Spleen (tissue), 11 donors: Measurements from ENCODE around the gene COPS8. TPM values are rescaled to one million over a fixed set of nuclear protein-coding genes. Genes with fewer than 3 reads are reported as not detected.
A peak's percentile ranks its signal among the peaks of the same experiment; 100 is the strongest.

ENCODE experiments used
- DNase-seq: peaks from one replicate; pipeline ENCODE4 v3.0.0-alpha.2; 2020
- H3K27ac ChIP-seq, 8 donors: fragments of 200-600 bp; sonication (generic) in 7 of 8; 1 replicate in 4 of 8; 2 replicates in 4 of 8; pipeline versions ENCODE4 v1.5.0 to v1.8.0; 2016 to 2021; ENCODE audit warnings: inconsistent platforms in 4 of 8, mild to moderate bottlenecking in 4 of 8, moderate library complexity in 1 of 8
- H3K27me3 ChIP-seq, 7 donors: fragments of 200-600 bp; sonication (generic) in 6 of 7; replicated peaks in 1 of 7; 1 replicate in 4 of 7; 2 replicates in 3 of 7; pipeline versions ENCODE4 v1.5.0 to v1.8.0; 2016 to 2021; ENCODE audit warnings: inconsistent platforms in 3 of 7, mild to moderate bottlenecking in 1 of 7
- H3K36me3 ChIP-seq, 6 donors: fragments of 200-600 bp; sonication (generic) in 5 of 6; 1 replicate in 4 of 6; 2 replicates in 2 of 6; pipeline versions ENCODE4 v1.5.0 to v1.8.0; 2016 to 2021; ENCODE audit warnings: inconsistent platforms in 2 of 6
- H3K4me1 ChIP-seq, 6 donors: fragments of 200-600 bp; sonication (generic) in 5 of 6; 1 replicate in 3 of 6; 2 replicates in 3 of 6; pipeline versions ENCODE4 v1.5.0 to v1.8.0; 2016 to 2021; ENCODE audit warnings: inconsistent platforms in 3 of 6
- H3K4me3 ChIP-seq, 8 donors: fragments of 200-600 bp; sonication (generic) in 7 of 8; 1 replicate in 4 of 8; 2 replicates in 4 of 8; pipeline versions ENCODE4 v1.5.0 to v1.8.0; 2016 to 2021; ENCODE audit warnings: inconsistent platforms in 4 of 8, mild to moderate bottlenecking in 4 of 8, moderate library complexity in 2 of 8
- H3K9me3 ChIP-seq, 8 donors: fragments of 200-600 bp; sonication (generic) in 7 of 8; 1 replicate in 4 of 8; 2 replicates in 4 of 8; pipeline versions ENCODE4 v1.5.0 to v1.8.0; 2016 to 2021; ENCODE audit warnings: inconsistent platforms in 4 of 8
- POLR2A ChIP-seq, 3 donors: fragments of 450-650 bp; IDR thresholded peaks; one replicate each; pipeline ENCODE4 v1.5.1; 2017; ENCODE audit warnings: antibody characterized with exemption in 3 of 3, mild to moderate bottlenecking in 1 of 3
- POLR2AphosphoS5 ChIP-seq, 3 donors: sonication (generic); formaldehyde crosslinking; IDR thresholded peaks; one replicate each; pipeline ENCODE4 v1.5.1; 2017; ENCODE audit warnings: antibody characterized with exemption in 3 of 3
- WGBS, 5 donors: extraction: QIAGEN DNeasy Blood & Tissue Kit in 3 of 5; methylation state at CpG; one replicate each; pipeline versions ENCODE4 v1.1.5 to v1.1.7; 2013 to 2018; 5-methylcytosine and 5-hydroxymethylcytosine counted together
- intact Hi-C: fragments of 100-400 bp; cut with DNase I; formaldehyde crosslinking; loops from one replicate; pipeline ENCODE4 v1.15.0; 2023; ENCODE audit warnings: low total_unique reads
- polyA plus RNA-seq, 3 donors: library from polyadenylated mRNA; stranded (reverse); fragments of 200-250 nt; gene quantifications; one replicate each; pipeline ENCODE4 v1.2.1, GENCODE V29; 2013
- total RNA-seq, 7 donors: library from RNA; depleted of rRNA in 3 of 7; stranded (reverse); fragments of >200 nt in 3 of 7; fragmentation: NEBNext Ultra II Directional in 4 of 7; extraction: Animal tissue kit (Norgen Biotek cat#: 25700) in 4 of 7; gene quantifications; one replicate each; pipeline versions ENCODE4 v1.1.0 to v1.2.1, GENCODE V29; 2016 to 2021
- TF ChIP-seq, protein P1 (sequence below), 11 experiments: fragments of 200-600 bp in 7 of 11; fragments of 450-650 bp in 4 of 11; sonication (generic) in 4 of 11; IDR thresholded peaks in 8 of 11; conservative IDR thresholded peaks in 3 of 11; 1 replicate in 7 of 11; 2 replicates in 4 of 11; pipeline versions ENCODE4 v1.4.0 to v1.8.0; 2016 to 2021; ENCODE audit warnings: antibody characterized with exemption in 11 of 11, inconsistent platforms in 4 of 11, mild to moderate bottlenecking in 1 of 11
- donor health status: healthy with polysubstance abuse.
- donor health status: DM: no; HTN: no; CAD: no; lungs with moderate emphysema.
- donor health status: DM: no; HTN: no; CAD: no.
- donor health status: Bipolar disorder and iron deficiency.
- donor health status: healthy.
- donor health status: DM: no; HTN: no; CAD: no.
- donor health status: DM: yes; HTN: yes; CAD: no.

Gene COPS8
- total and polyA plus RNA-seq, 10 donors: 21.3 to 67.9 (median 31.5) TPM

DNA sequence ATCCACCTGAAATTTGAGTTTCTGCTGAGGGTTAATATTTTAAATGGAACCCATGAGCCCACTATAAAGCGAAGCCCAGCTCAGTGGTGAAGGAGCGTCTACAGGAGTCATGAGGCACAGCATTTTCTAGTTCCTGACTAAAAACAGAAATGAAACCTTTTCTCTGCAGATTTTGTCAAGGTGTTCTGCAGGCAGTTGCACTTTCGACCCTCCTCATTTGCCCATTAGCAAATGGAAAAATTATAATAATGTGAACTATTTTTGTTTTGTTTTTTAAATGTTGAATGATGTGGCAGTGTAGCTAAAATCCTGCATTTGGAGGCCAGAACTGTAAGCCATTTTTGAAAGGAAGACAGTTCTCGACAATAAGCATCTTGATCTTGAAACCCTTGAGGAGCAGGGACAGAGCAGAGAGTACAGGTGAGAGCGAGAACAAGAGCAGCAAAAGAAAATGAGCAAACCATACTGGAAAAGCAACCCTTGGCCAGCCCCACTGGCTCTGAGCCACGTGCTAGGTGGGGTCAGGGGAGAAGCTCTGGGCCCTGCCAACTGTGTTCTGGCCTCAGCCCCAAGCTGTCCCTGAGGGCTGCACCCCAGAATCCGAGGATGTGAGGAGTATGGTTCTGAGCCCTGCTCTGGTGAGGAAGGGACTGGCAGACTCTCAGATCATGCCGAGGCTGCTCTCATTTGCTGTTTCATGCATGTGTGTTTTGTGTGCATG lies 26.4 kb upstream of the COPS8 start:
- H3K27ac ChIP-seq: peak overlapping the region in 4 of 8 donors; percentile 30 to 60 (median 50)
- H3K4me1 ChIP-seq: peaks cover 0 to 38% (median 23%) of the 10 kb centered on the region in 6 donors
- 59 to 80% (median 72%) methylated on average over 8 of the region's 8 CpGs for WGBS, 5 donors
- intact Hi-C loops: no loop called here
- DNase-seq: no peak
- no peak for TF ChIP-seq POLR2AphosphoS5 (IDR thresholded peaks at IDR 0.05)
- no peak for TF ChIP-seq POLR2A (IDR thresholded peaks at IDR 0.05)
- TF ChIP-seq, protein P1, sequence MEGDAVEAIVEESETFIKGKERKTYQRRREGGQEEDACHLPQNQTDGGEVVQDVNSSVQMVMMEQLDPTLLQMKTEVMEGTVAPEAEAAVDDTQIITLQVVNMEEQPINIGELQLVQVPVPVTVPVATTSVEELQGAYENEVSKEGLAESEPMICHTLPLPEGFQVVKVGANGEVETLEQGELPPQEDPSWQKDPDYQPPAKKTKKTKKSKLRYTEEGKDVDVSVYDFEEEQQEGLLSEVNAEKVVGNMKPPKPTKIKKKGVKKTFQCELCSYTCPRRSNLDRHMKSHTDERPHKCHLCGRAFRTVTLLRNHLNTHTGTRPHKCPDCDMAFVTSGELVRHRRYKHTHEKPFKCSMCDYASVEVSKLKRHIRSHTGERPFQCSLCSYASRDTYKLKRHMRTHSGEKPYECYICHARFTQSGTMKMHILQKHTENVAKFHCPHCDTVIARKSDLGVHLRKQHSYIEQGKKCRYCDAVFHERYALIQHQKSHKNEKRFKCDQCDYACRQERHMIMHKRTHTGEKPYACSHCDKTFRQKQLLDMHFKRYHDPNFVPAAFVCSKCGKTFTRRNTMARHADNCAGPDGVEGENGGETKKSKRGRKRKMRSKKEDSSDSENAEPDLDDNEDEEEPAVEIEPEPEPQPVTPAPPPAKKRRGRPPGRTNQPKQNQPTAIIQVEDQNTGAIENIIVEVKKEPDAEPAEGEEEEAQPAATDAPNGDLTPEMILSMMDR (IDR thresholded peaks at IDR 0.05 in 8 of 11, conservative IDR thresholded peaks at IDR 0.05 in 3 of 11): no peak
- peaks cover 0 to 12% (median 0%) of the 10 kb centered on the region in 7 donors for H3K27me3 ChIP-seq
- H3K36me3 ChIP-seq: no peaks in the 10 kb centered on the region
- H3K9me3 ChIP-seq: no peaks in the 10 kb centered on the region
- H3K4me3 ChIP-seq: peak overlapping the region in 2 of 8 donors; percentile 25 to 52

DNA sequence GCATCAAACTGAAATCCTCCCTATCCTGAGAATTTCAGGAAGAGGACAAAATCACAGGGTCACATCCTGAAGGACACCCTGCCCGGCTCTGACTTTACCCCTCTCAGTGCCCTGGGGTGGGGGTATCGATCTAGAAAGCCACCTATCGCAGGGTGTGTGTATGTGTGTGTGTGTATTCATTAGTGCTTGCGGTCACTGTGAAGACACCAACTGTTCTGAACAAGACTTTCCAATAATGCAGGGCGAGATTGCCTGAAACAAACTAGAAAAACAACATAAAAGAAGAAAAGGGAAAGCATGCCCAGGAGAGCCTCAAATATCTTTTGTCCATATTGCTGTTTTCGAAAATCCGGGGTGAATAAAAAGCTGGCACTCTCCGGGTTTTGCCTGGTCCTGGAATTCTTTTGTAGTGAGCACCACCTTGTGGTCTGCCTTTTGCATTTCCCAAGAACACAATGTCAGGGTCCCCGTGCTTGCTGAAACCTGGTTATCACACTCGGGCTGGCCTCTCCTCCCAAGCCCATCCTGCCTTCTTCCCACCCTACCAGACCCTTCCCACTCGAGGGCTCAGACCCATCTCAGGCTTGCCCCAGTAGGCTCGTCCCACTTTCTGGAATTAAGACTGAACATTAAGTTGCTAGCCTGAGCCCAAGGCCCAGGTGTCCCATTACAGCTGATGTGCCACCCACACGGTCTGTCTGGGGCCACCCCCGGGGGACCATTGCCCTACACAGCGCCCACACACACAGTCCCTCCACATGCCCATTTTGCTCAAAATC lies 25.0 kb upstream of the COPS8 start:
- Histone ChIP-seq H3K9me3 (no peaks in the 10 kb centered on the region), H3K27me3 (peaks cover 0 to 12% (median 0%) of the 10 kb centered on the region in 7 donors), H3K4me1 (peaks cover 0 to 38% (median 23%) of the 10 kb centered on the region in 6 donors), H3K36me3 (no peaks in the 10 kb centered on the region), H3K27ac (peak overlapping the region in 1 of 8 donors; percentile 60), H3K4me3 (no peak overlapping the region)
- no peak for TF ChIP-seq POLR2AphosphoS5 (IDR thresholded peaks at IDR 0.05)
- no peak for TF ChIP-seq POLR2A (IDR thresholded peaks at IDR 0.05)
- TF ChIP-seq, protein P1 (IDR thresholded peaks at IDR 0.05 in 8 of 11, conservative IDR thresholded peaks at IDR 0.05 in 3 of 11): peak; percentile 40 to 74 (median 63)
- WGBS, 5 donors: 31 to 44% (median 35%) methylated on average over 15 of the region's 15 CpGs
- intact Hi-C loops: loop anchor here (5.0 to 10.0 kb wide), 2 partner anchors 486 to 708 kb away; no protein-coding TSS in a partner anchor
- no peak for DNase-seq

DNA sequence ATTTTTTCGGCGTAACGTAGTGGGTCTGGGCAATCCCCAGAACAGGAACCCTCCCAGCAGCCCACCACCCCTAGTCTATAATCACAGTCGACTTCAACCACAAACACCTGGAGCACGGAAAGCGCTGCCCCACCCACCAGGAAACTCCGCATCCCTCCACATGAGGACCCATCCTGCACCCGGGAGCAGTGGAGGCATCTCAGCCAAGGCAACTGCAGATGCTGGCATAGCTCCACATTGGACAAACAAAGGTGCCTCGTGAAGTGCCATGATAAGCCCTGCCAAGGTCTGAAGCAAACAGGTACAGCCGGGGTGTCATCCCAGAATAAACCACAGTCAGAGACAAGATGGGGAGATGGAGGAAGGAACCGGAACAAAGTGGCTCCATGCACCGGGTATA lies 24.3 kb upstream of the COPS8 start:
- H3K27me3 ChIP-seq: peaks cover 0 to 10% (median 0%) of the 10 kb centered on the region in 7 donors
- 79 to 84% (median 83%) methylated on average over 12 of the region's 12 CpGs for WGBS, 5 donors
- H3K4me1 ChIP-seq: peaks cover 0 to 38% (median 23%) of the 10 kb centered on the region in 6 donors
- intact Hi-C loops: loop anchor here (5.0 to 10.0 kb wide), 2 partner anchors 487 to 709 kb away; no protein-coding TSS in a partner anchor
- H3K4me3 ChIP-seq: no peak overlapping the region
- DNase-seq: no peak
- no peaks in the 10 kb centered on the region for H3K9me3 ChIP-seq
- TF ChIP-seq POLR2AphosphoS5 (IDR thresholded peaks at IDR 0.05): no peak
- no peak for TF ChIP-seq POLR2A (IDR thresholded peaks at IDR 0.05)
- TF ChIP-seq, protein P1 (IDR thresholded peaks at IDR 0.05 in 8 of 11, conservative IDR thresholded peaks at IDR 0.05 in 3 of 11): no peak
- H3K36me3 ChIP-seq: no peaks in the 10 kb centered on the region
- H3K27ac ChIP-seq: no peak overlapping the region
